Upper lobe of left lung (tissue), 4 donors: ENCODE results near the gene CDKAL1.

Experiments
- CTCF ChIP-seq, 6 experiments: fragments of 450-650 bp in 4 of 6; fragments of 200-600 bp in 2 of 6; sonication (generic) in 2 of 6; IDR thresholded peaks; one replicate each; pipeline ENCODE4 v1.5.1; 2016 to 2019; ENCODE audit warnings: antibody characterized with exemption in 6 of 6
- EP300 ChIP-seq, 4 donors: sonication (generic); formaldehyde crosslinking; IDR thresholded peaks; one replicate each; pipeline ENCODE4 v1.5.1; 2017; ENCODE audit warnings: antibody characterized with exemption in 4 of 4, control low read depth in 2 of 4

DNA sequence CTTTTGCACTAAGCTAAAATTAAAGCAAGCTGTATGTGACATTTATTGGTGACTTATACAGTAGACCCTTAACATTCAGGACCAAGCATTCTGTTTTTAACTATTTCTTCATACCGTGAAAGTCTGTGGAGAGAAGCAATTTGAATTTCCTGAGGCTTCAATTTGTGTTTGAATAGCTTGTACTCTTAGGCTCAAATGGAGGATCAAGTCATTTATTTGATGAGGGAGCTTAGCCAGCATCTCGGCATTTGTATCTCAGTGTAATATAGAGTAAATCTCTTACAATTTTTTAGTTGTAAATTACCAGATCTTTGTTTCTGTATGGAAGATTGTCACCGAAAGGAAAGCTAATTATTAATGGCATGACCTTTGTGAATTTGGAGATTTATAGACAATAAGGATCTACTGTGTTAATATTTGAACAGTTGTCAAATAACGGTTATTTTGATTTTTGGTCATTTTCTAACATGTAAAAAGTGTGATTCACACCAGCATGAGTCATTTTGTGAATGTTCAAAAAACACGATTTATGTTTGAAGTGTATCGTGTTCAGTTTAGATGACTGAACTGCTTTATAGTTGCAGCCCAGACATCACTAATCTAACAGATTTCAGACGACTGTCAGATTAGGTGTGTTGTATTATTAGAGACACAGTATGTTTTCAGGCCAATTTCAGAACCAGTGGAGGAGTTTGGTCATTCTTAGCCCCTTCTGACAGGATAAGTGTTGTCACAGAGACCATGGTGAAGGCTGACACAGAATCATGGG, 332.9 kb downstream of the CDKAL1 start:
- TF ChIP-seq CTCF (IDR thresholded peaks at IDR 0.05): no peak
- TF ChIP-seq EP300 (IDR thresholded peaks at IDR 0.05): no peak
